B cell (primary cell): ENCODE results near the gene PTPRQ. TPM values are rescaled to one million over a fixed set of nuclear protein-coding genes. Genes with fewer than 3 reads are reported as not detected.

ENCODE experiments used
- ATAC-seq: fragments of 200-7000 bp; cut with Tn5 transposase; one replicate; pipeline ENCODE4 v1.10.0; 2021; ENCODE audit warnings: low read depth, mild to moderate bottlenecking, moderate number of reproducible peaks, moderate library complexity
- CTCF ChIA-PET: fragments of 350-600 bp; sonication (Branson Sonifier 250); formaldehyde crosslinking; loops from one replicate; lab custom pipeline; 2021; ENCODE audit warnings: antibody characterized with exemption, inconsistent platforms; lab: Charles Lee
- POLR2A ChIA-PET: fragments of 350-600 bp; sonication (Branson Sonifier 250); formaldehyde crosslinking; loops from one replicate; lab custom pipeline; 2021; ENCODE audit warnings: antibody characterized with exemption; lab: Charles Lee
- DNase-seq: peaks from one replicate; pipeline ENCODE4 v3.0.0; 2013
- H2AFZ ChIP-seq: 2 replicates; pipeline ENCODE4 v1.6.1; 2012; ENCODE audit warnings: mild to moderate bottlenecking, low read depth, low read length; ENCODE audit not compliant: insufficient read depth, poor library complexity, severe bottlenecking
- H3K27ac ChIP-seq, 2 donors: 1 replicate in 1 of 2; 2 replicates in 1 of 2; pipeline ENCODE4 v1.5.1; 2012 to 2013; ENCODE audit warnings: low read length in 2 of 2, mild to moderate bottlenecking in 2 of 2, moderate library complexity in 1 of 2
- H3K27me3 ChIP-seq, 4 experiments: fragments of 200-600 bp in 1 of 4; sonication (generic) in 1 of 4; replicated peaks in 1 of 4; 1 replicate in 2 of 4; 2 replicates in 2 of 4; pipeline versions ENCODE4 v1.6.1 to v1.7.0; 2013 to 2016; ENCODE audit warnings: low read length in 3 of 4, mild to moderate bottlenecking in 2 of 4, mixed read lengths in 1 of 4, moderate library complexity in 1 of 4; ENCODE audit not compliant: insufficient read depth in 4 of 4, control insufficient read depth in 3 of 4; ENCODE audit errors: control extremely low read depth in 1 of 4
- H3K36me3 ChIP-seq, 2 experiments: replicated peaks in 1 of 2; 1 replicate in 1 of 2; 2 replicates in 1 of 2; pipeline versions ENCODE4 v1.6.1 to v1.7.1; 2013; ENCODE audit warnings: low read length in 1 of 2; ENCODE audit not compliant: insufficient read depth in 2 of 2, control insufficient read depth in 1 of 2; ENCODE audit errors: control extremely low read depth in 1 of 2, extremely low read depth in 1 of 2
- H3K4me1 ChIP-seq, 2 donors: fragments of 200-600 bp in 1 of 2; sonication (generic) in 1 of 2; 1 replicate in 1 of 2; 2 replicates in 1 of 2; pipeline versions ENCODE4 v1.5.1 to v1.6.1; 2013 to 2017; ENCODE audit warnings: low read length in 2 of 2; ENCODE audit not compliant: control insufficient read depth in 2 of 2, insufficient read depth in 2 of 2
- H3K4me2 ChIP-seq: replicated peaks from 2 replicates; pipeline ENCODE3; 2012; ENCODE audit warnings: mild to moderate bottlenecking, low read depth, low read length; ENCODE audit not compliant: poor library complexity, severe bottlenecking
- H3K4me3 ChIP-seq, 5 experiments: fragments of 200-600 bp in 1 of 5; sonication (generic) in 1 of 5; 1 replicate in 3 of 5; 2 replicates in 2 of 5; pipeline versions ENCODE4 v1.5.1 to v1.7.0; 2011 to 2016; ENCODE audit warnings: low read length in 4 of 5, mild to moderate bottlenecking in 4 of 5, low read depth in 2 of 5, control low read depth in 1 of 5, moderate library complexity in 1 of 5; ENCODE audit not compliant: insufficient read depth in 1 of 5; ENCODE audit errors: control extremely low read depth in 1 of 5, extremely low read depth in 1 of 5
- H3K79me2 ChIP-seq: fragments of 200-600 bp; sonication (generic); one replicate; pipeline ENCODE4 v1.6.0; 2016; ENCODE audit warnings: low read length; ENCODE audit not compliant: control insufficient read depth, insufficient read depth
- H3K9ac ChIP-seq: fragments of 200-600 bp; sonication (generic); 2 replicates; pipeline ENCODE4 v1.6.1; 2017; ENCODE audit warnings: mild to moderate bottlenecking, low read length, moderate library complexity
- H3K9me3 ChIP-seq, 3 donors: one replicate each; pipeline versions ENCODE4 v1.6.1 to v1.7.1; 2013; ENCODE audit warnings: low read length in 2 of 3; ENCODE audit not compliant: control insufficient read depth in 2 of 3, insufficient read depth in 1 of 3; ENCODE audit errors: control extremely low read depth in 1 of 3
- H4K20me1 ChIP-seq: 2 replicates; pipeline ENCODE4 v1.6.0; 2012; ENCODE audit warnings: mild to moderate bottlenecking, low read length; ENCODE audit not compliant: insufficient read depth, control insufficient read depth, poor library complexity, severe bottlenecking
- H3K27ac Mint-ChIP-seq: one replicate; pipeline ENCODE4 v1.8.0; 2021; ENCODE audit warnings: mixed read lengths
- H3K27me3 Mint-ChIP-seq: one replicate; pipeline ENCODE4 v1.8.0; 2021; ENCODE audit warnings: mixed read lengths
- H3K4me1 Mint-ChIP-seq: one replicate; pipeline ENCODE4 v1.8.0; 2021; ENCODE audit warnings: mixed read lengths
- H3K4me3 Mint-ChIP-seq: one replicate; pipeline ENCODE4 v1.8.0; 2021; ENCODE audit warnings: mixed read lengths
- H3K9me3 Mint-ChIP-seq: one replicate; pipeline ENCODE4 v1.8.0; 2022; ENCODE audit warnings: mixed read lengths; ENCODE audit not compliant: insufficient read depth
- CTCF ChIP-seq: fragments of 200-600 bp; IDR thresholded peaks from one replicate; pipeline ENCODE4 v1.8.0; 2022; ENCODE audit warnings: antibody characterized with exemption, mild to moderate bottlenecking
- EZH2 ChIP-seq: IDR thresholded peaks from 2 replicates; pipeline ENCODE4 v1.6.1; 2012; ENCODE audit warnings: borderline replicate concordance, low read depth, mild to moderate bottlenecking, moderate library complexity, low read length; ENCODE audit not compliant: insufficient read depth, poor library complexity, severe bottlenecking
- WGBS: methylation state at CpG from one replicate; pipeline ENCODE4 v1.1.5; 2013; ENCODE audit warnings: missing lambda C conversion rate; ENCODE audit not compliant: insufficient coverage; 5-methylcytosine and 5-hydroxymethylcytosine counted together
- intact Hi-C: fragments of 100-400 bp; cut with micrococcal nuclease; formaldehyde crosslinking; loops from one replicate; pipeline ENCODE4 v1.10.0; 2022
- polyA plus RNA-seq: library from polyadenylated mRNA; depleted of rRNA; stranded (reverse); fragments of >200 nt; gene quantifications from 2 replicates; pipeline ENCODE4 v1.2.3, GENCODE V29; 2012
- total RNA-seq, 2 donors: library from RNA; stranded (reverse); fragments of 120-200 nt in 1 of 2; gene quantifications; 1 replicate in 1 of 2; 2 replicates in 1 of 2; pipeline versions ENCODE4 v1.2.3 to v1.2.4, GENCODE V29; 2013 to 2022

PTPRQ gene
- total and polyA plus RNA-seq, 2 donors (not counting 1 experiment from before 2014, with no cell fraction given) = not detected

GRCh38 chr12:80698847-80699542 lies 255.0 kb downstream of the PTPRQ start:
- TF ChIP-seq EZH2 (no peak), CTCF (no peak)
- H3K27ac Mint-ChIP-seq = no peak overlapping the region
- H3K27me3 ChIP-seq = no peaks in the 10 kb centered on the region
- H3K27ac ChIP-seq = no peak overlapping the region
- POLR2A ChIA-PET = no interaction called here
- H3K79me2 ChIP-seq = no peaks in the 10 kb centered on the region
- DNase-seq (no peak), ATAC-seq (no peak)
- H3K9me3 Mint-ChIP-seq = no peaks in the 10 kb centered on the region
- H3K27me3 Mint-ChIP-seq = no peaks in the 10 kb centered on the region
- H4K20me1 ChIP-seq = no peaks in the 10 kb centered on the region
- peaks cover 4% of the 10 kb centered on the region for H3K4me1 Mint-ChIP-seq
- 82% methylated on average over 4 of the region's 7 CpGs for WGBS
- no peak overlapping the region for H3K4me2 ChIP-seq
- no peaks in the 10 kb centered on the region for H3K36me3 ChIP-seq
- CTCF ChIA-PET = no interaction called here
- no peak overlapping the region for H2AFZ ChIP-seq
- intact Hi-C loops = no loop called here
- H3K9ac ChIP-seq = no peak overlapping the region
- H3K4me3 Mint-ChIP-seq = no peak overlapping the region
- no peak overlapping the region for H3K4me3 ChIP-seq
- H3K4me1 ChIP-seq = no peaks in the 10 kb centered on the region
- H3K9me3 ChIP-seq = no peaks in the 10 kb centered on the region

- intact Hi-C loops = no loop called here
- CTCF ChIA-PET = no interaction called here
- no peak overlapping the region for H3K4me3 ChIP-seq
Observed at GRCh38 chr12:80700327-80700726, 256.3 kb downstream of the PTPRQ start.

More at GRCh38 chr12:80700327-80700726, 256.3 kb downstream of the PTPRQ start:
- Mint-ChIP-seq H3K27ac (no peak overlapping the region), H3K4me1 (peaks cover 4% of the 10 kb centered on the region), H3K4me3 (no peak overlapping the region), H3K9me3 (no peaks in the 10 kb centered on the region), H3K27me3 (no peaks in the 10 kb centered on the region)
- Histone ChIP-seq H2AFZ (no peak overlapping the region), H3K27ac (no peak overlapping the region), H3K36me3 (no peaks in the 10 kb centered on the region), H3K9me3 (no peaks in the 10 kb centered on the region), H4K20me1 (no peaks in the 10 kb centered on the region), H3K27me3 (no peaks in the 10 kb centered on the region), H3K79me2 (no peaks in the 10 kb centered on the region), H3K4me2 (no peak overlapping the region), H3K9ac (no peak overlapping the region), H3K4me1 (no peaks in the 10 kb centered on the region)
- DNase-seq = no peak
- WGBS = no CpG with 5 or more reads among the region's 2 CpGs
- no peak for TF ChIP-seq CTCF
- no peak for TF ChIP-seq EZH2
- POLR2A ChIA-PET = no interaction called here
- ATAC-seq = no peak
